Measurements from ENCODE around the gene LIPK.
"Not testable (repeated sequence)": the region's sequence is repeated elsewhere in the genome, so short reads cannot be mapped to it uniquely, and the experiment has no call there.

Gene LIPK

GRCh38 chr10:88725798-88726197, 19.7 kb downstream of the LIPK start:
- DNase-seq: no peak

DNA sequence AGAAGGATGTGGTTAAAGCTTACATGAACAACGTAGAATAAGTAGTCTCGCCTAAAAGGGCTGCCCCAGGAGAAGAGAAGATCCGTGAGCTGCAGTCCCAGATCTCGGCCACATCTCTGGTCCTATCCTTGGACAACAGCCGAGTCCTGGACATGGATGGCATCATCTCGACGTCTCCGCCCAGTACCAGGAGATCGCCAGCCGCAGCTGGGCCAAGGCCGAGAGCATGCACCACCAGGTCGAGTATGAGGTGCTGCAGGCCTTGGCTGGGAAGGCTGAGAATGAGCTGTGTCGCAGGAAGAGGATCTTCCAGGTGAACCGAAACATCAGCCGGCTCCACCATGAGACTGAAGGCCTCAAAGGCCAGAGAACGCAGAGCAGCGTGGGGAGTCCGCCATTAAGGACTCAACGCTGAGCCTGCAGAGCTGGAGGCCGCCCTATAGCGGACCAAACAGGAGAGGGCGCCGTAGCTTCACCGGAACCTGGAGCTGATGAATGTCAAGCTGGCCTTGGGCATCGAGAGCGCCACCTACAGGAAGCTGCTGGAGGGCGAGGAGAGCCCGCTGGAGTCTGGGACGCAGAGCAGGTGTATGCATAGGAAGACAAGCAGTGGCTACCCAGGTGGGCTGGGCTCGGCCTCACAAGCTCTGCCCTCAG, 22.2 kb downstream of the LIPK start:
- no peak for DNase-seq

- no peak for DNase-seq
Observed at GRCh38 chr10:88730864-88731263, 24.8 kb downstream of the LIPK start.

DNA sequence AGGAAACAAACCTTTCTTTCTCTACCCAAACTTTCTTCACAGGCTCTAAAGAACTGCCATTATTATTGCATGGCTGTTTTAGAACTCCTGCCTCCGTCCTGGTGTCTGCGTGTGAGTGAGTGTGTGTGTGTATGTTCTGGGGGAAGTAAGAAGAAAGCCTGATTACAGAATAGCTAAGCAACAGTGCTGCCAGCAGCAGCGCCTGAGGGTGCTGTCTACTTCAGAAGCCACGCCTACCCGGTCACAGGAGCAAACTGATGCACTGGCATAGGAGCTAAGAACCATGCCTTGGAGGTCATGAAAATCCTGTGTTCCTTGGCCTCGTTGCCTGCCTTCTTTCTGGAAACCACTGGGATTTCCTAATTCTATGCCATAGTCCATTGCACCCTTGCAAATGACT, 25.2 kb downstream of the LIPK start:
- no peak for DNase-seq

GRCh38 chr10:88733215-88733614, 27.2 kb downstream of the LIPK start:
- DNase-seq: no peak

DNA sequence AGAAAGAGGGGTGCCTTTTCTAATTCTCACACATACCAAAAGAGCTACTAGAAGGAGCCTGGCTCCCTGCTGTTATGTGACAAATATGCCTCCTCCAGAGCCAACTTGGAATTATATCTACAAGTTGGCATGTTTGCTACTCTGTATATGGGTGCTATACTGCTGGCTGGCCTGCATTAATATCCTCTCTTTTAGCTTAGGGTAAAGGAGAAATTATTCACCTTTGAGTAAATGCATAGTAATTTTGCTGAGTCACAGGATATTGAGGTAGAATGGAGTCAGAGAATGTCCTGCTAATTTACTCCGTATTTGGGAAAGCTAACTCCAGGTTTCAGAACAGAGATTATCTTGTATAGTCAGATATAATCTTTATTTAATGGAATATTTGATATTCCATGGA, 29.6 kb downstream of the LIPK start:
- no peak for DNase-seq

DNA sequence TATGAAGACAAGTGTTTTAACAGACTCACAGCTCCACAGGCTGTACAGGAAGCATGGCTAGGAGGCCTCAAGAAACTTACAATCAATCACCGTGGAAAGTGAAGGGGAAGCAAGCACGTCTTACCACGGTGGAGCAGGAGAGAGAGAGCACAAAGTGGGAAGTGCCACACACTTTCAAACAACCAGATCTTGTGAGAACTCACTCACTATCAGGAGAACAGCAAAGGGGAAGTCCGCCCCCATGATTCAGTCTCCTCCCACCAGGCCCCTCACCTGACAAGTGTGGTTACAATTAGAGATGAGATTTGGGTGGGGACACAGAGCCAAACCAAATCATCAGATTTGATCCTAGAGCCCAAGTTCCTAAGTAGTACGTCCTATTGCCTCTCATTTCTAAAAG, 35.9 kb downstream of the LIPK start:
- not testable (repeated sequence) for DNase-seq

DNA sequence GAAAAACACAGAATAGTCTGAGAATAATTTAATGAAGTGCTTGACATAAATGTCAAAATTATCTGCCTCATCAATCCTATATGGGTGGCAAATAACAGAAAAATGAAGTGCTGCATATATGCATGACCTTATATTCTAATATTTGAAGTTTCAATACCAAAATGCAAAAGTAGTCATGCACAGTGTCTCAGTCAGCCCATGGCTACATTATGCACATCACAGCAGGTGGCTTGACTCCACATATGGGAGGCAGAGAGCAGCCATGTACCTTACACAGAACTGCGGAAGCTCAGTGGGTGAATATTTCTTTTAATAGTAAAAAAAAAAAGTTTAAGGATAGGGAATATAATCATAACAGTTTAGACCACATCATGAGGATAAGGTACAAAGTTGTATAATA, 36.4 kb downstream of the LIPK start:
- no peak for DNase-seq

DNA sequence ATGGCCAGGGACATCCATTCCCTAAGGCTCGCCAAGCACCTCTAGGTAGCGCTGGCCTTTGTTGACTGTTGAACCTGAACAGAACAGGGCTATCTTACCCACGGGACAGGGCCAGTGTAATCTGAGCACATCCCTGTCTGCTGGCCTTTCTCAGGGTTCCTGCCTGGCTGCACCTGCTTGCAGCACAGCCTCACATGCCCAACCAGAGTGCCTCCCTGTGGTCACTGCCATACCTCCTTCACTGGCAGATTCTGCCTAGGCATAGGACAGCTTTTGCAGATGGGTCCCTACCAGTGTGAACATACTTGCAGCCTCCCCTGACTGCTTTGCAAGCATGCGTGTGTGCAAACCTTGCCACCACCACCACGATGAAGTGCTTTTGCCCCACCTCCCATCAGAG, 38.0 kb downstream of the LIPK start:
- DNase-seq: no peak

DNA sequence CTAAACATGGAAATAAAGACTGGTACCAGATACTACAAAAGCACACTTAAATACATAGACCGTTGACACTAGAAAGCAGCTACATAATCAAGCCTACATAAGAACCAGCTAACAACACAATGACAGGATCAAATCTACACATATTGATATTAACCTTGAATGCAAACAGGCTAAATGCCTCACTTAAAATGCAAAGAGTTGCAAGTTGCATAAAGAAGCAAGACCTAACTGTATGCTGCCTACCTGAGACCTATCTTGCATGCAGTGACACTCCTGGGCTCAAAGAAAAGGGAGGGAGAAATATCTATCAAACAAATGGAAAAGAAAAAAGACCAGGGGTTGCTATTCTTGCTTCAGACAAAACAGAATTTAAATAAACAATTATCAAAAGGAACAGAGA, 39.6 kb downstream of the LIPK start:
- no peak for DNase-seq

- no peak for DNase-seq
Observed at GRCh38 chr10:88754287-88754686, 48.2 kb downstream of the LIPK start.

DNA sequence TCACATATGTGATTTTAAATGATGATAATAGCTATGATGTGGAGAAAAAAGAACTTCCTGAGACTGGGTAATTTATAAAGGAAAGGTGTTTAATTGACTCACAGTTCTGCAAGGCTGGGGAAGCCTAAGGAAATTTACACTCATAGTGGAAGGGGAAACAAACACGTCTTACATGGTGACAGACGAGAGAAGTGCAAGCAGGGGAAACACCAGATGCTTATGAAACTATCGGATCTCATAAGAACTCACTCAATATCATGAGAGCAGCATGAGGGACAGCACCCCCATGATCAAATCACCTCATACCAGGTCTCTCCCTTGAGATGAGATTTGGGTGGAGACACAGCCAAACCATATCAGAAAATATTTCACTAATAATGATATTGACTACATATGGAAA, 49.7 kb downstream of the LIPK start:
- DNase-seq: no peak

- DNase-seq: no peak
Observed at GRCh38 chr10:88756660-88757059, 50.6 kb downstream of the LIPK start.

GRCh38 chr10:88759366-88760101, 53.5 kb downstream of the LIPK start, which contains the start of gene LIPN:
TSS of gene LIPN (plus strand) at chr10:88760020. CDS start at chr10:88761406, 1,386 bp downstream.
- DNase-seq: no peak

- no peak for DNase-seq
Observed at GRCh38 chr10:88762906-88763305, 56.9 kb downstream of the LIPK start.

DNA sequence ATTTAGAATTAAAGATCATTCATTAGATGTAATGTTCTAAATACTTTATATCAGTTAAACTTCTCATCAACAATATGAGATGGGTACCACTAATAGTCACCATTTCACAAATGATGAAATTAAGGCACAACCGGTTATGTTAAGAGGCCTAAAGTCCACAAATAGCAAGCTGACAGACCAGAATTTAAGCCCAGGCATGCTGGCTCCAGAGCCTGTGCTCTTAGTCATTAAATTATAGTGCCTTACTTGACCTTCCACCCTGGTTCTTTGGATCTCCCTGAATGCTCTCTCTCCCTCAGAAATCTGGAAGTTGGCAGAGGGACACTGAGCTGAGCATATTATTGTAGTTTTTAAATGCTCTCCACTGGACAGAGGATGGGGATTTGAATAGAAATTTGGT, 57.4 kb downstream of the LIPK start:
- DNase-seq: no peak

DNA sequence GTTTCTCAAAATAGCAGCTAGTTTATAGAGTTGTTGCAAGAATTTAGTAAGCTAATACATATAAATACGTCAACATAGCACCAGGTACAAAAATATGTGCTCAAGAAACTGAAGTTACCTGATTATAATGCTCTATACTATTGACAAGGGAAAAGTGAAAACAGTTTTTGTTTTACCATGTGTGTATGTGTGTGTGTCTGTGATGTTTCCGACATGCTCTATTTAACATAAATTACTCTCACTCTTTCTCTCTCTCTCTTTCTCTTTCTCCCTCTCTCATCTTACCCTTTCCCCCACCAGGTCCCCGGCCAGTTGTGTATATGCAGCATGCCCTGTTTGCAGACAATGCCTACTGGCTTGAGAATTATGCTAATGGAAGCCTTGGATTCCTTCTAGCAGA, 58.1 kb downstream of the LIPK start:
- no peak for DNase-seq

DNA sequence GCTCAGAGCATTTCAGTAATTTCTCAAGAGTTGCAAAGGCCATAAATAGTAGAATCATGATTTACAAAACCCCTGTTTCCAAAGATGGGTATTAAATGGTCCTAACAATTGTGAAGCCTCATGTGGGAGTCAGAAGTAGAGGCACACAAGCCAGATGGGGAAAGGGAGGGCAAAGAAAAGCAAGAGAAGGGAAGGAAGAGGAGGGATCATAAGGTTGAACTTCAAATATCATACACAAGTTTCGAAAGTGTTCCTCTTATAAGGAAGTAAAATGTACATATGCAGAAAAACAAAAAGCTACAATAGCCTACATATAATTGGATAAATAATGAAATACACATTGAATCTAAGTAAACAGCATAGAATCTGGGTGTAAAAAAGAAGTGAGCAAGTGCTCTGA, 59.8 kb downstream of the LIPK start:
- DNase-seq: no peak

GRCh38 chr10:88769384-88769783, 63.3 kb downstream of the LIPK start:
- DNase-seq: no peak

GRCh38 chr10:88781206-88781605, 75.2 kb downstream of the LIPK start:
- DNase-seq: no peak

- no peak for DNase-seq
Observed at GRCh38 chr10:88782222-88782621, 76.2 kb downstream of the LIPK start.

DNA sequence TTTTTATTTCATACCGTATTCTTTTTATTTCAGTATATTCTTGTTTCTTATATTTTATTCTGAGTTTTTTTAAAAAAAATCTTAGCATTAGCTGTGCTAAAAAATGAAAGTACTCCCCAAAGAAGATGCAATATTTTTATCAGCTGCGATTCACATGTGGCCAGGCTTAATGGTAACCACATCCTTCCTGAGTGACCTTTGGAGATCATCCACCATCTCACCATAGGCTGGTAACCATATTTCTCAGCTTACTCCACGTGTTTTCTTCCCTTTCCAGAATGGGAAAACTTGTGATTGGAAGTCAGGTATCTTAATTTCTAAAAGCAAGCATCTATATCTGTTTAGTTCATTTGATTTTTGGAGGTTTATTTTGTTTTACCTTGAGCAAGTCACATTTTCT, 77.7 kb downstream of the LIPK start:
- no peak for DNase-seq

DNA sequence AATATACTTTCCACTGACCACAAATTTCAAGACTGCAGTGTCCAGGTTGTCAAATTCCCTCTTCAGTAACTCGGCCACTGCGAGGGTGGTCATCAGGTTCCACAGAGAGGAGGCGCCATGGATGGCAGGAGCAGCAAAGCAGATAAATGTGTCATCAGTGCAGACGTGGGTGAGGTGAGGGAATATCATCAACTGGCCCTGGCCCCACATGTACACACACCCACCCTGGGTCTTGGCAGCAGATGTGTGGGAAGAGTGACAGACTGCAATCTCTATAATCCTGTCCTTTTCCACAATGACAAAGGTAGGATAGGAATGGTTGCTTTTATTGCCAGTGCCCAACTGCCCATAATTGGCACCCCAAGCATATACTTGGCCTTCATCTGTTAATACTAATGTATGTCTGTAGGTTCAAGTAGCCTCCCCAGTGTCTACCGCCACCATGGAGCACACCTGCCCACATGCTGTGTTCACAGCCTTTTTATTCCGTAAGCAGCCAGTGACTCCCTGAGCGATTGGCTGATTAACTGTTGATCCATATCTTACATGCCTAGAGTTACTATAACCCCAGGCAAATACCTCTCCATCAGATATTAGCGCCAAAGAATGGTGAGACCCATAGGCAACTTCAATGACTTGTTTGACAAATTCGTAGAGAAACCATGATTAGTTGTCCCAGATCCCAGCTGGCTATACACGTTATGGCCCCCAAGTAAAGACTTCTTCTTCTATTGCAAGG, 80.2 kb downstream of the LIPK start:
- DNase-seq: no peak

DNA sequence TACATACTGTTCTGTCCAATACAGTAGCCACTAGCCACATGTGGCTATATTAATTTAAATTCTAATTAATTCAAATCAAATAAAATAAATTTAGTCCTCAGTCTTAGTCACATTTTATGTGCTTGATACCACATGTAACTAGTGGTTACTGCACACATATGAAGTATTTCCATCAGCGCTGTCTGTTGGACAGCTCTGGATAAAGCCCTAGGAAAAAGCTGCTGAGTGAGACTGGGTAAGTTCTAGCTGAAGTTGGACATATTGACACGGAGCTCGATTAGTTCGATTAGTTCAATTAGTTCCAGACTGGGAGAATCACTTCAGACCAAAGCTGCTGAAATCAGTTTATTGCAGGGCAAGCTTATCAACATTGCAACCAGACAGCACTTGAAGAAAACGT, 81.4 kb downstream of the LIPK start:
- no peak for DNase-seq
